Measurements from ENCODE around the gene MACF1. TPM values are rescaled to one million over a fixed set of nuclear protein-coding genes. Genes with fewer than 3 reads are reported as not detected.
A peak's percentile ranks its signal among the peaks of the same experiment; 100 is the strongest.

MACF1 gene
- total and polyA plus RNA-seq, 2 of the 13 experiments (the other 11 are each of a cell fraction or from before 2014, with no cell fraction given): 36.7 to 65.4 TPM

- no peak for TF ChIP-seq LCORL (IDR thresholded peaks at IDR 0.05)
- 0 out of 2 replicates have a peak, but pooled peaks have one; percentile 19 for TF ChIP-seq LCORL (CRISPR knock-in tag; IDR thresholded peaks at IDR 0.05)
- TF ChIP-seq CREB1 (IDR thresholded peaks at IDR 0.05): no peak
- TF ChIP-seq CREB1 (CRISPR knock-in tag; IDR thresholded peaks at IDR 0.05): 0 out of 2 replicates have a peak, but pooled peaks have one; percentile 16
- TF ChIP-seq ATM (IDR thresholded peaks at IDR 0.05; ENCODE audit: borderline replicate concordance): no peak
- TF ChIP-seq WIZ (CRISPR knock-in tag; IDR thresholded peaks at IDR 0.05): no peak
- peak; percentile 17; the same call in 1 of the 2 replicates for TF ChIP-seq ETV5 (CRISPR knock-in tag; IDR thresholded peaks at IDR 0.05; ENCODE audit: borderline replicate concordance)
- peak; percentile 75 for TF ChIP-seq ONECUT2 (CRISPR knock-in tag; IDR thresholded peaks at IDR 0.05)
- TF ChIP-seq HNF4G (IDR thresholded peaks at IDR 0.05; ENCODE audit: borderline replicate concordance, low read depth, low read length): no peak
- no peak for TF ChIP-seq HNF4G (CRISPR knock-in tag; IDR thresholded peaks at IDR 0.05; ENCODE audit: borderline replicate concordance, low read depth)
- TF ChIP-seq TEAD3 (CRISPR knock-in tag; optimal IDR thresholded peaks at IDR 0.05; ENCODE audit: borderline replicate concordance): peak; percentile 22
- 0 out of 2 replicates have a peak, but pooled peaks have one; percentile 23 for TF ChIP-seq ZMYM2 (CRISPR knock-in tag; IDR thresholded peaks at IDR 0.05)
- TF ChIP-seq ARID5B (CRISPR knock-in tag; IDR thresholded peaks at IDR 0.05): 0 out of 2 replicates have a peak, but pooled peaks have one; percentile 16
- 0 out of 2 replicates have a peak, but pooled peaks have one; percentile 13 for TF ChIP-seq CEBPB (IDR thresholded peaks at IDR 0.05; ENCODE audit: borderline replicate concordance, low read depth, low read length)
- TF ChIP-seq CREBL2 (CRISPR knock-in tag; IDR thresholded peaks at IDR 0.05; ENCODE audit: borderline replicate concordance): no peak
- TF ChIP-seq REPIN1 (CRISPR knock-in tag; IDR thresholded peaks at IDR 0.05; ENCODE audit: borderline replicate concordance, low read depth): no peak
- TF ChIP-seq ATF4 (CRISPR knock-in tag; IDR thresholded peaks at IDR 0.05): 0 out of 4 replicates have a peak, but pooled peaks of 1 of the 2 experiments have one; percentile 22
- TF ChIP-seq ERF (CRISPR knock-in tag; IDR thresholded peaks at IDR 0.05): no peak
- TF ChIP-seq RARA (CRISPR knock-in tag; IDR thresholded peaks at IDR 0.05): 0 out of 2 replicates have a peak, but pooled peaks have one; percentile 18
- no peak for TF ChIP-seq SPEN (CRISPR knock-in tag; IDR thresholded peaks at IDR 0.05; ENCODE audit: low read depth)
- TF ChIP-seq ZNF10 (CRISPR knock-in tag; IDR thresholded peaks at IDR 0.05; ENCODE audit: borderline replicate concordance, low read depth): no peak
Measured at GRCh38 chr1:39508857-39509305, 304.4 kb downstream of the MACF1 start (continued).

Data from HepG2 (cell line).